Mononuclear cell (primary cell): ENCODE measurements around the gene AR. TPM values are rescaled to one million over a fixed set of nuclear protein-coding genes. Genes with fewer than 3 reads are reported as not detected.

Source experiments
- H3K27me3 ChIP-seq: 2 replicates; pipeline ENCODE4 v1.6.0; 2011; ENCODE audit warnings: low read length, control low read depth; ENCODE audit not compliant: insufficient read depth
- H3K4me1 ChIP-seq: 2 replicates; pipeline ENCODE4 v1.5.1; 2011; ENCODE audit warnings: mild to moderate bottlenecking, low read length, control low read depth; ENCODE audit not compliant: insufficient read depth
- H3K4me3 ChIP-seq: 2 replicates; pipeline ENCODE4 v1.5.1; 2011; ENCODE audit warnings: mild to moderate bottlenecking, low read length, moderate library complexity
- H3K9me3 ChIP-seq: 2 replicates; pipeline ENCODE4 v1.5.1; 2011; ENCODE audit warnings: low read depth, mild to moderate bottlenecking, control low read depth, low read length
- total RNA-seq: library from RNA; depleted of rRNA; stranded (reverse); fragments of >200 nt; gene quantifications from one replicate; pipeline ENCODE4 v1.2.3, GENCODE V29; 2012

Gene AR
- total RNA-seq, 1 donor: 0.10 TPM

GRCh38 chrX:67721321-67721720, 177.5 kb downstream of the AR start:
- Histone ChIP-seq H3K27me3 (no peaks in the 10 kb centered on the region), H3K4me3 (no peak overlapping the region), H3K4me1 (peaks cover 34% of the 10 kb centered on the region), H3K9me3 (no peaks in the 10 kb centered on the region)

- Histone ChIP-seq H3K9me3 (no peaks in the 10 kb centered on the region), H3K27me3 (no peaks in the 10 kb centered on the region), H3K4me1 (peaks cover 40% of the 10 kb centered on the region), H3K4me3 (no peak overlapping the region)
These were observed 179.9 kb downstream of the AR start for GRCh38 chrX:67723580-67724351.

- peaks cover 40% of the 10 kb centered on the region for H3K4me1 ChIP-seq
These were observed 180.7 kb downstream of the AR start for GRCh38 chrX:67724359-67725110.

DNA sequence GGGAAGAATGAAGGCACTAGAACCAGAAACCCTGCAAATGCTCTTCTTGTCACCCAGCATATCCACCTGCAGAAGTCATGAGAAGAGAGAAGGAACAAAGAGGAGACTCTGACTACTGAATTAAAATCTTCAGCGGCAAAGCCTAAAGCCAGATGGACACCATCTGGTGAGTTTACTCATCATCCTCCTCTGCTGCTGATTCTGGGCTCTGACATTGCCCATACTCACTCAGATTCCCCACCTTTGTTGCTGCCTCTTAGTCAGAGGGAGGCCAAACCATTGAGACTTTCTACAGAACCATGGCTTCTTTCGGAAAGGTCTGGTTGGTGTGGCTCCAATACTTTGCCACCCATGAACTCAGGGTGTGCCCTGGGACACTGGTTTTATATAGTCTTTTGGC, 181.7 kb downstream of the AR start:
- Histone ChIP-seq H3K9me3 (no peaks in the 10 kb centered on the region), H3K4me1 (peaks cover 37% of the 10 kb centered on the region), H3K27me3 (no peaks in the 10 kb centered on the region), H3K4me3 (no peak overlapping the region)

More at GRCh38 chrX:67724359-67725110, 180.7 kb downstream of the AR start:
- Histone ChIP-seq H3K4me3 (no peak overlapping the region), H3K27me3 (no peaks in the 10 kb centered on the region), H3K9me3 (no peaks in the 10 kb centered on the region)

GRCh38 chrX:67726018-67726417, 182.2 kb downstream of the AR start:
- H3K27me3 ChIP-seq: no peaks in the 10 kb centered on the region
- H3K9me3 ChIP-seq: no peaks in the 10 kb centered on the region
- peaks cover 37% of the 10 kb centered on the region for H3K4me1 ChIP-seq
- H3K4me3 ChIP-seq: no peak overlapping the region

DNA sequence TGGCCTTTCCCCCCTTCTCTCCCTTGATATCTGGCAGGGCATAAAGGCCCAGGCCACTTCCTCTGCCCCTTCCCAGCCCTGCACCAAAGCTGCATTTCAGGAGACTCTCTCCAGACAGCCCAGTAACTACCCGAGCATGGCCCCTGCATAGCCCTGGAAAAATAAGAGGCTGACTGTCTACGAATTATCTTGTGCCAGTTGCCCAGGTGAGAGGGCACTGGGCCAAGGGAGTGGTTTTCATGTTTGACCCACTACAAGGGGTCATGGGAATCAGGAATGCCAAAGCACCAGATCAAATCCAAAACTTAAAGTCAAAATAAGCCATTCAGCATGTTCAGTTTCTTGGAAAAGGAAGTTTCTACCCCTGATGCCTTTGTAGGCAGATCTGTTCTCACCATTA, 183.8 kb downstream of the AR start:
- no peaks in the 10 kb centered on the region for H3K27me3 ChIP-seq
- no peak overlapping the region for H3K4me3 ChIP-seq
- H3K9me3 ChIP-seq: no peaks in the 10 kb centered on the region
- peaks cover 31% of the 10 kb centered on the region for H3K4me1 ChIP-seq

GRCh38 chrX:67730296-67730695, 186.5 kb downstream of the AR start:
- Histone ChIP-seq H3K4me1 (peaks cover 31% of the 10 kb centered on the region), H3K9me3 (no peaks in the 10 kb centered on the region), H3K27me3 (no peaks in the 10 kb centered on the region), H3K4me3 (no peak overlapping the region)

- no peak overlapping the region for H3K4me3 ChIP-seq
- H3K27me3 ChIP-seq: no peaks in the 10 kb centered on the region
- no peaks in the 10 kb centered on the region for H3K9me3 ChIP-seq
- H3K4me1 ChIP-seq: peaks cover 29% of the 10 kb centered on the region
These were observed 187.2 kb downstream of the AR start for GRCh38 chrX:67731061-67731460.

DNA sequence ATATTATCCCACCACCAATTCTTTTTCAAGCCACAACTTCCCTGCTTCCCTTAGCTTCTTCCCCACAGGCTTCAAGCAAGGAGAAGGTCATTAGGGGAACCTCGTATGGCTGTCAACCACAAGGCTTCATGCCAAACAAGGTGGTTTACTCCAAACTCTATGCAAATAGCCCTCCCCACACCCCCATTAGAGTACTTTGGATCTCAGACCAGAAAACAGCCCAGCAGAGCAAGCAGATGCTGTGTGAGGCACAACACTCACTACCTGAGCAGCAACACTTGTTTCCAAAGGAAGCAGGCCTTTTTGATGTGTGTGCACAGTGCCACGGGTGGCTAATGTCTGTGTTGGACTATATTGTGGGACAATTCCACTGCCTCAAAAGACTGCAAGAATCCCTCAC, 189.0 kb downstream of the AR start:
- Histone ChIP-seq H3K4me1 (peaks cover 23% of the 10 kb centered on the region), H3K4me3 (no peak overlapping the region), H3K9me3 (no peaks in the 10 kb centered on the region), H3K27me3 (no peaks in the 10 kb centered on the region)

- no peak overlapping the region for H3K4me3 ChIP-seq
- H3K4me1 ChIP-seq: peaks cover 23% of the 10 kb centered on the region
- H3K27me3 ChIP-seq: no peaks in the 10 kb centered on the region
- H3K9me3 ChIP-seq: no peaks in the 10 kb centered on the region
These were observed 190.4 kb downstream of the AR start for GRCh38 chrX:67734111-67734753.

DNA sequence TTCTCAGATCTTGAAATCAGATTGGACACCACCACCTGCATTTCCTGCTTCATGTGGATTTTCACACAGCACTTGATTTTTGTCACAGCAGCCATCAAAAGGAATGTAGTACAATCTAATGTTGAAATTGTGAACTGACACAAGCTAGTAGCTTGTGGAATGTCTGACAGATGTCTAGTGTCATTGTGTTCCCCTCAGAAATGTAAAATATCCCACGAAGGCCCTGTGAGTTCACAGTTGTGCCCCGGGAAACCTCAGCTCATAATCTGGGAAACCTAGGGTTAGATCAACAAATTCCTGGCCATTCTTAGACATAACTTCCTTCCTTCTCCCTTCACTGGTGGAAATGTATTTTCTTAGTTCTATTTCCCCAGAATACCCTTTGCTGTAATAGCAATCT, 205.7 kb downstream of the AR start:
- H3K27me3 ChIP-seq: no peaks in the 10 kb centered on the region
- H3K9me3 ChIP-seq: no peaks in the 10 kb centered on the region
- H3K4me3 ChIP-seq: no peak overlapping the region
- H3K4me1 ChIP-seq: no peaks in the 10 kb centered on the region

GRCh38 chrX:67750694-67751093, 206.9 kb downstream of the AR start:
- Histone ChIP-seq H3K4me3 (no peak overlapping the region), H3K4me1 (no peaks in the 10 kb centered on the region), H3K27me3 (no peaks in the 10 kb centered on the region), H3K9me3 (no peaks in the 10 kb centered on the region)

DNA sequence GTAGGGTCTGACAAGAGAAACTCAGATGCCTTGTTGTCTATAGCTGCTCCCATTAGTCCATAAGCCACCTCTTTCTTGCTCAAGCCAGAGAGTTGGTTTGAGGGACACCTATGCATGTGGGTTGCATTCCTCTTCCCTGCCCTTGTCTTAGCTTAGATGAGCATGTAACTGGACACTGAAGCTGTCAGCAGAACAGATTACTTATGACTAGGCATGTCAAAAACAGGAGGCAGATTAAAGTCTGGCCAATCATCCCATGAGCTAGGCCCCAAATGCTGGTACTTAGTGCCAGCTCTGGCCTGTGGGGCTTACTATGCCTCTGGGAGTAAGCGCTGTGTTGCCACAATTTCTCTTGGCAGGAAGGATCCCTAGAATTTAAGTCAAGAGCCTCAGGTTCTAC, 215.2 kb downstream of the AR start:
- no peak overlapping the region for H3K4me3 ChIP-seq
- H3K4me1 ChIP-seq: no peaks in the 10 kb centered on the region
- H3K9me3 ChIP-seq: no peaks in the 10 kb centered on the region
- H3K27me3 ChIP-seq: no peaks in the 10 kb centered on the region

DNA sequence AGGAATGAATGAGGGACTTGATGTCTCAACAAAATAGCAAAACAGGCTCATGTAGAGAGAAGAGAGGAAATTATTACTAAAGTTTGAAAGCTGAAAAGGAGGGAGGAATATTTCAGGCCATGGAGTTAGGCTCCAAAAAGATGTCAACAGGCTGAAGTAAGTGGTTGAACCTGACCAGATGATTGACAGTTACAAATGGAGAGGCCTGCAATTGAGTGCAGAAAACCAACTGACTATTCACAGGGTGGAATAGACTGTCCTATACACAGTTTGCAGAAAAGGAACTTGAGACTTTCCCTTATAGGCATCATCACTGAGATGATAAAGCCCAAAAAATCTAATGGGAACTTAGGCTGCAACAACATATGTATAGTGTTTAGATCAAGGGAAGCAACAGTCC, 233.3 kb downstream of the AR start:
- Histone ChIP-seq H3K4me3 (no peak overlapping the region), H3K4me1 (peaks cover 17% of the 10 kb centered on the region), H3K9me3 (no peaks in the 10 kb centered on the region), H3K27me3 (no peaks in the 10 kb centered on the region)

DNA sequence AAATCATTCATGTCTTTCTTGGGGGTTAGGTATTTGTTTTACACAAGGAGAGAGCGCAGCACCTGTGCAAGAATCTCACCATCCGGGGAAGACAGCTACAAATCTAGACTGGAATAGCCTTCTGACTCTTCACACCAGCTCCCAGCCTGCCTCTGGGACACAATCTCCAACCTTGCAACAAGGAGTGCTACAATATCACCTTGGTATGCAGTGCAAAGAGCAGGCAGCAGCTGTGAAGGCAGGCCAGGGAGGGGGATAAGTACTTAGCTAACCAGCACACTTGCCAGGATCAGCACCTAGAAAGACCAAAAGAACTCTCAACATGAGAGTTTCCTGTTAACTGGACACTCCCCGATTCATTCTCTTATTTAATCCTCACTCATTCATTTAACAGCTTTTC, 235.3 kb downstream of the AR start:
- H3K4me3 ChIP-seq: no peak overlapping the region
- no peaks in the 10 kb centered on the region for H3K9me3 ChIP-seq
- H3K27me3 ChIP-seq: no peaks in the 10 kb centered on the region
- peaks cover 17% of the 10 kb centered on the region for H3K4me1 ChIP-seq
